CD4-positive, alpha-beta T cell (primary cell): ENCODE results near the gene TRABD2B. TPM values are rescaled to one million over a fixed set of nuclear protein-coding genes. Genes with fewer than 3 reads are reported as not detected.

Experiments
- ATAC-seq: fragments of 200-7000 bp; cut with Tn5 transposase; one replicate; pipeline ENCODE4 v1.10.0; 2022; ENCODE audit warnings: mild to moderate bottlenecking; ENCODE audit not compliant: poor library complexity
- CTCF ChIA-PET: fragments of 350-600 bp; sonication (Branson Sonifier 250); formaldehyde crosslinking; loops from one replicate; lab custom pipeline; 2021; ENCODE audit warnings: antibody characterized with exemption, inconsistent platforms; lab: Charles Lee
- POLR2A ChIA-PET: fragments of 350-600 bp; sonication (Branson Sonifier 250); formaldehyde crosslinking; loops from one replicate; lab custom pipeline; 2021; ENCODE audit warnings: antibody characterized with exemption, inconsistent platforms; lab: Charles Lee
- DNase-seq, 14 experiments: peaks; one replicate each; pipeline ENCODE4 v3.0.0-alpha.2; 2013 to 2020; ENCODE audit warnings: mixed read lengths in 2 of 14
- H3K27ac ChIP-seq, 2 donors: one replicate each; pipeline versions ENCODE4 v1.5.1 to v1.7.0; 2013; ENCODE audit warnings: low read length in 2 of 2, low read depth in 1 of 2, mild to moderate bottlenecking in 1 of 2
- H3K27me3 ChIP-seq, 2 experiments: 1 replicate in 1 of 2; 2 replicates in 1 of 2; pipeline versions ENCODE4 v1.6.1 to v1.7.0; 2013; ENCODE audit warnings: low read length in 2 of 2, control low read depth in 1 of 2, mild to moderate bottlenecking in 1 of 2, moderate library complexity in 1 of 2; ENCODE audit not compliant: insufficient read depth in 2 of 2, control insufficient read depth in 1 of 2
- H3K36me3 ChIP-seq: one replicate; pipeline ENCODE4 v1.6.1; 2013; ENCODE audit warnings: low read length, control low read depth; ENCODE audit not compliant: insufficient read depth
- H3K4me1 ChIP-seq: one replicate; pipeline ENCODE4 v1.6.1; 2013; ENCODE audit warnings: low read length, control low read depth; ENCODE audit not compliant: insufficient read depth
- H3K4me3 ChIP-seq: one replicate; pipeline ENCODE4 v1.5.1; 2013; ENCODE audit warnings: mild to moderate bottlenecking, low read length, moderate library complexity
- H3K9me3 ChIP-seq, 2 experiments: 1 replicate in 1 of 2; 2 replicates in 1 of 2; pipeline versions ENCODE4 v1.6.1 to v1.7.0; 2013; ENCODE audit warnings: low read length in 2 of 2, mild to moderate bottlenecking in 2 of 2, control low read depth in 1 of 2, moderate library complexity in 1 of 2; ENCODE audit not compliant: control insufficient read depth in 1 of 2, insufficient read depth in 1 of 2
- H3K27ac Mint-ChIP-seq: one replicate; pipeline ENCODE4 v1.8.0; 2020; ENCODE audit warnings: mixed read lengths
- H3K27me3 Mint-ChIP-seq: one replicate; pipeline ENCODE4 v1.8.0; 2021; ENCODE audit warnings: mixed read lengths
- H3K36me3 Mint-ChIP-seq: one replicate; pipeline ENCODE4 v1.8.0; 2021; ENCODE audit warnings: low read depth, mixed read lengths
- H3K4me1 Mint-ChIP-seq: one replicate; pipeline ENCODE4 v1.8.0; 2021; ENCODE audit warnings: low read depth, mixed read lengths
- H3K4me3 Mint-ChIP-seq: one replicate; pipeline ENCODE4 v1.8.0; 2020; ENCODE audit warnings: mild to moderate bottlenecking, mixed read lengths
- H3K9me3 Mint-ChIP-seq: one replicate; pipeline ENCODE4 v1.8.0; 2020; ENCODE audit warnings: mixed read lengths
- intact Hi-C, 2 experiments: fragments of 100-400 bp; cut with DNase I in 1 of 2; cut with micrococcal nuclease in 1 of 2; formaldehyde crosslinking; loops; one replicate each; pipeline versions ENCODE4 v1.15.1 to v1.9.0; 2023 to 2025; cut with DNase I, micrococcal nuclease
- total RNA-seq, 174 experiments: library from RNA in 2 of 174; stranded (reverse) in 2 of 174; gene quantifications; one replicate each; pipeline ENCODE4 v1.2.3 and lab custom pipeline; 2021 to 2026
- TF ChIP-seq, protein P1 (sequence below): fragments of 200-600 bp; IDR thresholded peaks from one replicate; pipeline ENCODE4 v1.8.0; 2022; ENCODE audit warnings: antibody characterized with exemption, mild to moderate bottlenecking

TRABD2B gene
- total RNA-seq, 2 experiments from 2014 or later, result not detected

GRCh38 chr1:47727697-47728085 is 269.5 kb downstream of the TRABD2B start:
- Histone ChIP-seq H3K4me1 (peaks cover 7% of the 10 kb centered on the region), H3K9me3 (no peaks in the 10 kb centered on the region), H3K27me3 (peaks cover 17 to 51% of the 10 kb centered on the region in 2 experiments), H3K27ac (no peak overlapping the region), H3K36me3 (no peaks in the 10 kb centered on the region), H3K4me3 (no peak overlapping the region)
- H3K4me1 Mint-ChIP-seq, result peaks cover 10% of the 10 kb centered on the region
- ChIA-PET POLR2A (no interaction called here), CTCF (interaction anchor here (1.6 kb wide), 1 partner anchor 17 kb away, joined by 4 read pairs; no protein-coding TSS in a partner anchor)
- H3K4me3 Mint-ChIP-seq, result no peak overlapping the region
- intact Hi-C loops, result loop anchor here (2.0 to 5.0 kb wide), 3 partner anchors 290 to 535 kb away; partner anchors contain the start of genes PDZK1IP1 (in 2 of the 2) and FOXD2 (in 1 of the 2)
- DNase-seq (no peak), ATAC-seq (no peak)
- H3K27ac Mint-ChIP-seq, result no peak overlapping the region
- TF ChIP-seq, protein P1, sequence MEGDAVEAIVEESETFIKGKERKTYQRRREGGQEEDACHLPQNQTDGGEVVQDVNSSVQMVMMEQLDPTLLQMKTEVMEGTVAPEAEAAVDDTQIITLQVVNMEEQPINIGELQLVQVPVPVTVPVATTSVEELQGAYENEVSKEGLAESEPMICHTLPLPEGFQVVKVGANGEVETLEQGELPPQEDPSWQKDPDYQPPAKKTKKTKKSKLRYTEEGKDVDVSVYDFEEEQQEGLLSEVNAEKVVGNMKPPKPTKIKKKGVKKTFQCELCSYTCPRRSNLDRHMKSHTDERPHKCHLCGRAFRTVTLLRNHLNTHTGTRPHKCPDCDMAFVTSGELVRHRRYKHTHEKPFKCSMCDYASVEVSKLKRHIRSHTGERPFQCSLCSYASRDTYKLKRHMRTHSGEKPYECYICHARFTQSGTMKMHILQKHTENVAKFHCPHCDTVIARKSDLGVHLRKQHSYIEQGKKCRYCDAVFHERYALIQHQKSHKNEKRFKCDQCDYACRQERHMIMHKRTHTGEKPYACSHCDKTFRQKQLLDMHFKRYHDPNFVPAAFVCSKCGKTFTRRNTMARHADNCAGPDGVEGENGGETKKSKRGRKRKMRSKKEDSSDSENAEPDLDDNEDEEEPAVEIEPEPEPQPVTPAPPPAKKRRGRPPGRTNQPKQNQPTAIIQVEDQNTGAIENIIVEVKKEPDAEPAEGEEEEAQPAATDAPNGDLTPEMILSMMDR, result no peak
- no peaks in the 10 kb centered on the region for H3K36me3 Mint-ChIP-seq
- peaks cover 62% of the 10 kb centered on the region for H3K27me3 Mint-ChIP-seq
- no peaks in the 10 kb centered on the region for H3K9me3 Mint-ChIP-seq

GRCh38 chr1:47727051-47727696 is 270.0 kb downstream of the TRABD2B start:
- TF ChIP-seq, protein P1, result no peak
- POLR2A ChIA-PET, result no interaction called here
- peaks cover 17 to 53% of the 10 kb centered on the region in 2 experiments for H3K27me3 ChIP-seq
- H3K4me3 ChIP-seq, result no peak overlapping the region
- ATAC-seq, result no peak
- peaks cover 10% of the 10 kb centered on the region for H3K4me1 Mint-ChIP-seq
- H3K9me3 Mint-ChIP-seq, result no peaks in the 10 kb centered on the region
- DNase-seq, result no peak
- intact Hi-C loops, result loop anchor here (2.0 to 5.0 kb wide), 3 partner anchors 290 to 535 kb away; partner anchors contain the start of genes PDZK1IP1 (in 2 of the 2) and FOXD2 (in 1 of the 2)
- H3K27ac Mint-ChIP-seq, result no peak overlapping the region
- peaks cover 7% of the 10 kb centered on the region for H3K4me1 ChIP-seq
- H3K36me3 Mint-ChIP-seq, result no peaks in the 10 kb centered on the region
- no peak overlapping the region for H3K4me3 Mint-ChIP-seq
- peaks cover 62% of the 10 kb centered on the region for H3K27me3 Mint-ChIP-seq
- CTCF ChIA-PET, result interaction anchor here (1.0 to 1.9 kb wide), 9 partner anchors 10 to 339 kb away, joined by 3 to 9 read pairs (median 4); partner anchors contain the start of gene FOXD2
- no peak overlapping the region for H3K27ac ChIP-seq
- H3K36me3 ChIP-seq, result no peaks in the 10 kb centered on the region
- H3K9me3 ChIP-seq, result no peaks in the 10 kb centered on the region

DNA sequence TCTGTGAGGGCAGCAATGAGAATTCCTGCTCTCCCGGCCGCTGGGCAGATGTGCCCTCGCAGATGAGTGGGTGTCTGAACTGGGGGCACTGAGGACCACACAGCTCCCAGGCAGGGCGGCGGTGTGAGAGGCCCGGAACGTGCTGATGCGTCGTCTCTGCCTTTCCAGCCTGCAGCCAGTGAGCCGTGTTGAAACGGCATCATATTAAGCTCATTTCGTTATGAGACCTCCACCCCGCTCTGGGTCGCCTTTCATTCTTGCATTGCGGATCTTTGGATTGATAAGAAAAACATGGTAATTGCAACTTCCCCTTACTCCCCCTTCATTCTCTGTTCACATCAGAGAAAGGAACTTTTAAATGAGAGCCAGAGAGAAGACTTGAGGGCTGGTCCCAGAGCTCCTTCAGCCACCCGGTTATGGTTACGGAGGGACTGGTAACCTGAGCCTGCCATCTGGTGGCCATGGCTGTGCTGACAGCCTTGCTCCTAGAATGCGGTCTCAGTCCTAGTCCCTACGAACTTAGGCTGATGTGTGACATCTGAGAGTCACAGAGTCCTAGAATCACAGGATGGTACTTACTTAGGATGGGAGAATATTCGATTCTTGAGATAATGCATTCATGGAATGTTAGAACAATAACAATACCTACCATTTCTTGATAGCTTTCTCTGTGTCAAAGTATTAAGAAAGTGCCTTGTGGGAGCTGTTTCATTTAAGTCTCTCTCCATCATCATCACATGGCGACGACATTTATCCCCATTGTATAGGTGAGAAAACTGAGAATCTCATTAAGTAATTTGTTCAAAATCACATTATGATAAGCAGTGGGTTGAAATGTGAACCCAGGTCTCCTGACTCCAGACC is 271.0 kb downstream of the TRABD2B start:
- Mint-ChIP-seq H3K9me3 (no peaks in the 10 kb centered on the region), H3K36me3 (no peaks in the 10 kb centered on the region), H3K27me3 (peaks cover 71% of the 10 kb centered on the region), H3K27ac (no peak overlapping the region), H3K4me1 (peaks cover 10% of the 10 kb centered on the region), H3K4me3 (peak overlapping the region; percentile 54)
- CTCF ChIA-PET, result interaction anchor here (0.6 to 1.9 kb wide), 15 partner anchors 9 to 536 kb away, joined by 3 to 9 read pairs (median 3); partner anchors contain the start of gene FOXD2
- peak; percentile 37 to 72 (median 50) for DNase-seq
- H3K4me1 ChIP-seq, result peaks cover 7% of the 10 kb centered on the region
- peaks cover 20 to 52% of the 10 kb centered on the region in 2 experiments for H3K27me3 ChIP-seq
- intact Hi-C loops, result loop anchor here (1.0 to 5.0 kb wide), 4 partner anchors 289 to 534 kb away; partner anchors contain the start of genes PDZK1IP1 (in 2 of the 2) and FOXD2 (in 1 of the 2)
- H3K27ac ChIP-seq, result no peak overlapping the region
- TF ChIP-seq, protein P1, result peak; percentile 70
- peak; percentile 83 for ATAC-seq
- H3K9me3 ChIP-seq, result no peaks in the 10 kb centered on the region
- POLR2A ChIA-PET, result interaction anchor here (1.0 kb wide), 1 partner anchor 289 kb away, joined by 4 read pairs; the partner anchor contains the start of gene FOXD2
- no peaks in the 10 kb centered on the region for H3K36me3 ChIP-seq
- no peak overlapping the region for H3K4me3 ChIP-seq
